CD14-positive monocyte (primary cell): ENCODE data around the gene ABHD12. TPM values are rescaled to one million over a fixed set of nuclear protein-coding genes. Genes with fewer than 3 reads are reported as not detected.

Experiments used
- DNase-seq, 3 donors: peaks; one replicate each; pipeline ENCODE4 v3.0.0-alpha.2; 2011 to 2022
- H2AFZ ChIP-seq: 2 replicates; pipeline ENCODE4 v1.6.0; 2012; ENCODE audit warnings: mild to moderate bottlenecking, low read depth, low read length, inconsistent platforms; ENCODE audit not compliant: insufficient read depth, poor library complexity, severe bottlenecking
- H3K27ac ChIP-seq, 2 donors: 1 replicate in 1 of 2; 2 replicates in 1 of 2; pipeline ENCODE4 v1.5.1; 2012 to 2013; ENCODE audit warnings: low read length in 2 of 2, control low read depth in 1 of 2, inconsistent platforms in 1 of 2, low read depth in 1 of 2, mild to moderate bottlenecking in 1 of 2
- H3K27me3 ChIP-seq, 2 donors: one replicate each; pipeline versions ENCODE4 v1.6.0 to v1.6.1; 2011 to 2013; ENCODE audit warnings: low read length in 2 of 2; ENCODE audit not compliant: control insufficient read depth in 2 of 2, insufficient read depth in 2 of 2
- H3K36me3 ChIP-seq, 2 donors: replicated peaks in 1 of 2; 1 replicate in 1 of 2; 2 replicates in 1 of 2; pipeline versions ENCODE4 v1.5.1 to v1.6.1; 2012 to 2013; ENCODE audit warnings: low read length in 2 of 2, control low read depth in 1 of 2, inconsistent platforms in 1 of 2, mild to moderate bottlenecking in 1 of 2; ENCODE audit not compliant: insufficient read depth in 2 of 2, control insufficient read depth in 1 of 2
- H3K4me1 ChIP-seq, 2 donors: 1 replicate in 1 of 2; 2 replicates in 1 of 2; pipeline versions ENCODE4 v1.5.1 to v1.6.1; 2012 to 2013; ENCODE audit warnings: low read length in 2 of 2, control low read depth in 1 of 2, inconsistent platforms in 1 of 2, mild to moderate bottlenecking in 1 of 2, moderate library complexity in 1 of 2; ENCODE audit not compliant: insufficient read depth in 2 of 2, control insufficient read depth in 1 of 2
- H3K4me2 ChIP-seq: replicated peaks from 2 replicates; pipeline ENCODE3; 2012; ENCODE audit warnings: low read length, moderate library complexity, mild to moderate bottlenecking; ENCODE audit not compliant: poor library complexity, severe bottlenecking; ENCODE audit errors: extremely low read depth
- H3K4me3 ChIP-seq, 3 experiments: fragments of 200-600 bp in 1 of 3; sonication (generic) in 1 of 3; replicated peaks in 1 of 3; 1 replicate in 2 of 3; 2 replicates in 1 of 3; pipeline ENCODE4 v1.5.1; 2011 to 2013; ENCODE audit warnings: low read length in 3 of 3, mild to moderate bottlenecking in 3 of 3, control low read depth in 2 of 3, low read depth in 2 of 3, inconsistent platforms in 1 of 3, moderate library complexity in 1 of 3
- H3K79me2 ChIP-seq: 2 replicates; pipeline ENCODE4 v1.6.0; 2012; ENCODE audit warnings: mild to moderate bottlenecking, control low read depth, inconsistent platforms, low read length, moderate library complexity; ENCODE audit not compliant: insufficient read depth
- H3K9ac ChIP-seq: 2 replicates; pipeline ENCODE4 v1.6.0; 2017; ENCODE audit warnings: low read length, mild to moderate bottlenecking; ENCODE audit not compliant: insufficient read depth, poor library complexity, severe bottlenecking
- H3K9me3 ChIP-seq, 2 donors: replicated peaks in 1 of 2; 1 replicate in 1 of 2; 2 replicates in 1 of 2; pipeline versions ENCODE4 v1.5.1 to v1.6.1; 2012 to 2013; ENCODE audit warnings: low read length in 2 of 2, control low read depth in 1 of 2; ENCODE audit not compliant: control insufficient read depth in 1 of 2, insufficient read depth in 1 of 2
- H4K20me1 ChIP-seq: 2 replicates; pipeline ENCODE4 v1.6.0; 2012; ENCODE audit warnings: mild to moderate bottlenecking, low read length, control low read depth, moderate library complexity; ENCODE audit not compliant: insufficient read depth
- H3K27ac Mint-ChIP-seq, 7 donors: one replicate each; pipeline ENCODE4 v1.8.0; 2020; ENCODE audit warnings: mild to moderate bottlenecking in 7 of 7, mixed read lengths in 7 of 7, moderate library complexity in 6 of 7, inconsistent platforms in 2 of 7
- H3K27me3 Mint-ChIP-seq, 3 donors: one replicate each; pipeline ENCODE4 v1.8.0; 2021 to 2022; ENCODE audit warnings: low read depth in 3 of 3, mild to moderate bottlenecking in 3 of 3, mixed read lengths in 3 of 3, moderate library complexity in 3 of 3, inconsistent platforms in 1 of 3
- H3K36me3 Mint-ChIP-seq, 2 donors: one replicate each; pipeline ENCODE4 v1.8.0; 2020; ENCODE audit warnings: mixed read lengths in 2 of 2, inconsistent platforms in 1 of 2, mild to moderate bottlenecking in 1 of 2
- H3K4me1 Mint-ChIP-seq: one replicate; pipeline ENCODE4 v1.8.0; 2020; ENCODE audit warnings: mild to moderate bottlenecking, mixed read lengths
- H3K4me3 Mint-ChIP-seq, 2 donors: one replicate each; pipeline ENCODE4 v1.8.0; 2020; ENCODE audit warnings: mild to moderate bottlenecking in 2 of 2, mixed read lengths in 2 of 2, moderate library complexity in 1 of 2
- H3K9me3 Mint-ChIP-seq, 7 donors: one replicate each; pipeline ENCODE4 v1.8.0; 2020 to 2022; ENCODE audit warnings: mixed read lengths in 7 of 7, mild to moderate bottlenecking in 6 of 7, moderate library complexity in 6 of 7, inconsistent platforms in 2 of 7
- WGBS: methylation state at CpG from one replicate; pipeline ENCODE4 v1.1.5; 2013; ENCODE audit warnings: missing lambda C conversion rate; ENCODE audit not compliant: insufficient coverage; 5-methylcytosine and 5-hydroxymethylcytosine counted together
- intact Hi-C, 2 donors: fragments of 100-400 bp; cut with micrococcal nuclease; formaldehyde crosslinking; loops; one replicate each; pipeline versions ENCODE4 v1.15.0 to v1.15.1; 2023
- polyA plus RNA-seq, 3 donors: library from polyadenylated mRNA; depleted of rRNA in 1 of 3; unstranded in 2 of 3; stranded (reverse) in 1 of 3; fragments of 300-500 nt in 2 of 3; fragments of >200 nt in 1 of 3; fragmentation: Illumina TruSeq in 2 of 3; gene quantifications; 1 replicate in 2 of 3; 2 replicates in 1 of 3; pipeline ENCODE4 v1.2.3, GENCODE V29; 2012 to 2021
- TF ChIP-seq, protein P1 (sequence below): fragments of 200-600 bp; IDR thresholded peaks from one replicate; pipeline ENCODE4 v1.8.0; 2022; ENCODE audit warnings: antibody characterized with exemption, mild to moderate bottlenecking

ABHD12 gene
- polyA plus RNA-seq, 3 donors = 20.3 to 34.5 (median 32.1) TPM

DNA sequence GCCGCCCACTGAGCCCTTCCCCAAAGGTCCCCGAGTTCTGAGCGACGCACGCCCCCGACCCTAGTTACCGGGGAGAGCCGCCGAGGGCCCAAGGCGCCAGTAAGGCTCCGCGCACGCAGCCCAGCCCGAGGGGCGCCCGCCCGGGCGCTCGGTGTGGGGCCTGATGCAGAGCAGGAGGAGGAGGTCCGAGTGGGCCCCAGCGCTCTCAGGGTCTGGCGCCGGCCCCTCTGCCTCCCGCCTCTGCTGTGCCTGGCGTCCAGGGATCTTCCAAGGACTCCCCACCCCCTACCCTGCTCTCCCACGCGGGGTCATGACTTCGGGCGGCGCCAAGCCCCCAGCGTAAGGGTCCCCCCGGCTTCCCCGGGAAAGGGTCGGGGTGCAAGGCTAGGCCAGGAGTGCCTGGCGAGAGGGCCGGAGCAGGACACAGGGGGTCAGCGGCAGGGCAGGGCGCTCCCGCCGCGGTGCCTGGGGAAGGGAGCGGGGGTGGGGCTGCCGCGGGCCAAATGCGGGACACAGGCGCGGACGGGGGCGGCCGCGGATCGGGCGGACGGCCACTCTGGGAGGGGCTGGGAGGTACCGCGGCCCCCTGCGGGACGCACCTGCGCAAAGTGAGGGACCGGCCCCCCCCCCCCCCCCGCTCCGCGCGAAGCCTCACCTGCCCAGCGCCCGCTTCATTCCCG, 637 bp downstream of the ABHD12 start:
- Histone ChIP-seq H2AFZ (peak overlapping the region; percentile 79), H3K9me3 (no peaks in the 10 kb centered on the region), H3K4me3 (peak overlapping the region; percentile 72 to 79 (median 77)), H3K27me3 (no peaks in the 10 kb centered on the region), H3K36me3 (no peaks in the 10 kb centered on the region), H4K20me1 (no peaks in the 10 kb centered on the region), H3K27ac (peak overlapping the region in 1 of 2 donors; percentile 86), H3K4me2 (peak overlapping the region; percentile 89), H3K79me2 (peaks cover 50% of the 10 kb centered on the region), H3K9ac (peak overlapping the region; percentile 80), H3K4me1 (peaks cover 10 to 20% of the 10 kb centered on the region in 2 donors)
- peak in 1 of 3 donors; percentile 14 for DNase-seq
- TF ChIP-seq, protein P1, sequence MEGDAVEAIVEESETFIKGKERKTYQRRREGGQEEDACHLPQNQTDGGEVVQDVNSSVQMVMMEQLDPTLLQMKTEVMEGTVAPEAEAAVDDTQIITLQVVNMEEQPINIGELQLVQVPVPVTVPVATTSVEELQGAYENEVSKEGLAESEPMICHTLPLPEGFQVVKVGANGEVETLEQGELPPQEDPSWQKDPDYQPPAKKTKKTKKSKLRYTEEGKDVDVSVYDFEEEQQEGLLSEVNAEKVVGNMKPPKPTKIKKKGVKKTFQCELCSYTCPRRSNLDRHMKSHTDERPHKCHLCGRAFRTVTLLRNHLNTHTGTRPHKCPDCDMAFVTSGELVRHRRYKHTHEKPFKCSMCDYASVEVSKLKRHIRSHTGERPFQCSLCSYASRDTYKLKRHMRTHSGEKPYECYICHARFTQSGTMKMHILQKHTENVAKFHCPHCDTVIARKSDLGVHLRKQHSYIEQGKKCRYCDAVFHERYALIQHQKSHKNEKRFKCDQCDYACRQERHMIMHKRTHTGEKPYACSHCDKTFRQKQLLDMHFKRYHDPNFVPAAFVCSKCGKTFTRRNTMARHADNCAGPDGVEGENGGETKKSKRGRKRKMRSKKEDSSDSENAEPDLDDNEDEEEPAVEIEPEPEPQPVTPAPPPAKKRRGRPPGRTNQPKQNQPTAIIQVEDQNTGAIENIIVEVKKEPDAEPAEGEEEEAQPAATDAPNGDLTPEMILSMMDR = no peak
- Mint-ChIP-seq H3K4me1 (peaks cover 12% of the 10 kb centered on the region), H3K9me3 (peaks cover 0 to 2% (median 0%) of the 10 kb centered on the region in 7 donors), H3K4me3 (peak overlapping the region; percentile 84 to 91), H3K36me3 (peaks cover 5 to 16% of the 10 kb centered on the region in 2 donors), H3K27ac (peak overlapping the region in 6 of 7 donors; percentile 7 to 68 (median 40)), H3K27me3 (peaks cover 0 to 2% (median 0%) of the 10 kb centered on the region in 3 donors)
- intact Hi-C loops = loop anchor here (5.0 to 10.0 kb wide), 7 partner anchors 68 to 395 kb away; partner anchors contain the start of genes PYGB (in 2 of the 2), ACSS1 (in 1 of the 2) and APMAP (in 1 of the 2)
- WGBS = under 1% methylated on average over 57 of the region's 67 CpGs

DNA sequence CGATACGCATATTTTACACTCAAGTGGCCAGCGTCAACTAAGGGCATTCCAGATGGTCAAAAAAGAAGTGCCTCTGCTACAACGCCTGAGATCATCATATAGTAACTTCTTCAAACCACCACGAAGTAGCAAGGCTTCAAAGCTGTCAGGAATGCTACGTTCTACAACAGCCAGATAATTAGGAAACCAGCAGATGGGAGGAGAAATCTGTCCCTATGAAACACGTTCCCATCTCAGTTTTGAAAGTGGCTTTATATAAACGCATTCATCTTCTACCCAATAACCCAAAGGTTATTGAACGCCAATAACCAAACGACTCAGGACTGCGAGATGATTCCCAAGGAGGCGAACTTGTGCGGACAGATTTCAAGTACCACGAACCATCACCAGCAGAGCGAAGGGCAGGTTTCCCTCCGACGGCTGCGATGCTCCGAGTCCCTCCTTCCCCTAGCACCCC, 1.2 kb downstream of the ABHD12 start:
- H3K9me3 Mint-ChIP-seq = peaks cover 0 to 2% (median 0%) of the 10 kb centered on the region in 7 donors
- H3K4me2 ChIP-seq = peak overlapping the region; percentile 89
- H3K27me3 Mint-ChIP-seq = peaks cover 0 to 2% (median 0%) of the 10 kb centered on the region in 3 donors
- H3K4me1 ChIP-seq = peaks cover 10 to 20% of the 10 kb centered on the region in 2 donors
- H3K4me3 ChIP-seq = peak overlapping the region; percentile 72 to 79 (median 77)
- peak overlapping the region; percentile 80 for H3K9ac ChIP-seq
- peak overlapping the region in 1 of 2 donors; percentile 86 for H3K27ac ChIP-seq
- H3K9me3 ChIP-seq = no peaks in the 10 kb centered on the region
- intact Hi-C loops = loop anchor here (5.0 kb wide), 2 partner anchors 67 to 72 kb away; no protein-coding TSS in a partner anchor
- H2AFZ ChIP-seq = peak overlapping the region; percentile 79
- H3K79me2 ChIP-seq = peaks cover 56% of the 10 kb centered on the region
- DNase-seq = no peak
- H3K36me3 Mint-ChIP-seq = peaks cover 9 to 22% of the 10 kb centered on the region in 2 donors
- no peaks in the 10 kb centered on the region for H3K36me3 ChIP-seq
- H3K27ac Mint-ChIP-seq = peak overlapping the region in 6 of 7 donors; percentile 7 to 68 (median 40)
- TF ChIP-seq, protein P1 = no peak
- H3K4me3 Mint-ChIP-seq = peak overlapping the region; percentile 84 to 91
- H4K20me1 ChIP-seq = peaks cover 2% of the 10 kb centered on the region
- H3K27me3 ChIP-seq = no peaks in the 10 kb centered on the region
- peaks cover 12% of the 10 kb centered on the region for H3K4me1 Mint-ChIP-seq
- WGBS = 21% methylated on average over 16 of the region's 19 CpGs
